ENCODE results near the gene TMEM208. TPM values are rescaled to one million over a fixed set of nuclear protein-coding genes. Genes with fewer than 3 reads are reported as not detected.

TMEM208 gene
- total RNA-seq, 1 experiment from 2014 or later, result 48.4 TPM

GRCh38 chr16:67263201-67263600, 36.3 kb downstream of the TMEM208 start:
- Mint-ChIP-seq H3K27me3 (ENCODE audit: low read depth) (no peaks in the 10 kb centered on the region; the same call in 1 of the 2 replicates), H3K27ac (no peak overlapping the region), H3K36me3 (no peaks in the 10 kb centered on the region), H3K4me1 (peaks cover 4% of the 10 kb centered on the region; the same call in 1 of the 2 replicates), H3K4me3 (no peak overlapping the region), H3K9me3 (no peaks in the 10 kb centered on the region)
- ATAC-seq, result no peak
- TF ChIP-seq SMAD4 (CRISPR knock-in tag; IDR thresholded peaks at IDR 0.05), result no peak
- ChIA-PET CTCF (interaction anchor here (0.8 to 5.3 kb wide), 6 partner anchors 22 to 165 kb away, joined by 3 to 34 read pairs (median 6); no protein-coding TSS in a partner anchor), POLR2A (no interaction called here)
- no peak for DNase-seq (ENCODE audit: low spot score)

GRCh38 chr16:67264277-67264676, 37.3 kb downstream of the TMEM208 start:
- TF ChIP-seq SMAD4 (CRISPR knock-in tag; IDR thresholded peaks at IDR 0.05) (no peak), CREM (CRISPR knock-in tag; IDR thresholded peaks at IDR 0.05) (no peak), SOX15 (CRISPR knock-in tag; IDR thresholded peaks at IDR 0.05) (no peak), ESRRA (CRISPR knock-in tag; IDR thresholded peaks at IDR 0.05; ENCODE audit: borderline replicate concordance) (no peak), NFYB (CRISPR knock-in tag; conservative IDR thresholded peaks at IDR 0.05; ENCODE audit: low read depth) (no peak), ZNF232 (CRISPR knock-in tag; IDR thresholded peaks at IDR 0.05) (no peak), JAZF1 (CRISPR knock-in tag; IDR thresholded peaks at IDR 0.05) (no peak), MAX (CRISPR knock-in tag; IDR thresholded peaks at IDR 0.05) (no peak), GRHL2 (CRISPR knock-in tag; IDR thresholded peaks at IDR 0.05; ENCODE audit: insufficient replicate concordance, severe bottlenecking) (no peak), ZNF671 (CRISPR knock-in tag; IDR thresholded peaks at IDR 0.05) (no peak), PRRX2 (CRISPR knock-in tag; IDR thresholded peaks at IDR 0.05) (no peak), CTCF (IDR thresholded peaks at IDR 0.05) (no peak), MXD4 (CRISPR knock-in tag; IDR thresholded peaks at IDR 0.05; ENCODE audit: borderline replicate concordance) (no peak), GTF2I (CRISPR knock-in tag; conservative IDR thresholded peaks at IDR 0.05) (no peak)
- TF ChIP-seq, protein P1, sequence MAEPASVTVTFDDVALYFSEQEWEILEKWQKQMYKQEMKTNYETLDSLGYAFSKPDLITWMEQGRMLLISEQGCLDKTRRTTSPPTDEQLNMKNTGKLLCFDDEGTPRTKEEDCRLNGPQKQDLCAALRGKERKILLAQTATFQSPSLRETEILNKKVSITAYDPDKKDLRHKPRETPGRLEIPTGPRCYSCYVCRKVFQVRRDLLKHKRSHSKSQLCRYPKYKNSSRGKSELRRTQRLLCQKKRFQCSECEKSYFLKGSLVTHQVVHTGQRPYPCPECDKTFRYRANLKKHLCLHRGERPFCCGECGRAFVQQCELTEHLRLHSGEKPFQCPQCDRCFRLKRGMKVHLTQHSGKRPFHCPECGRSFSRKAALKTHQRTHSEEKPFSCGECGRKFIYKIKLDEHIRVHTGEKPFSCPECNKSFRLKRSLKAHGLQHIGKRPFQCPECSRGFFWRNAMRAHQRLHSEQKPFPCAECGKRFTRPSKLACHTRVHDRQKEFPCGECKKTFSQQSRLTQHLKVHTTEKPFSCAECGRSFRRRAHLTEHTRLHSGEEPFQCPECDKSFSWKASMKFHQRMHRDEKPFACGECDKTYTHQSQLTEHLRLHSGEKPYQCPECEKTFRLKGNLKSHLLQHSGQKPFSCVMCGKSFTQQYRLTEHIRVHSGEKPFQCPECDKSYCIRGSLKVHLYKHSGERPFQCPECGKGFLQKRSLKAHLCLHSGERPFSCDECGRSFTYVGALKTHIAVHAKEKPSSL (CRISPR knock-in tag; conservative IDR thresholded peaks at IDR 0.05), result no peak
- TF ChIP-seq, protein P2, sequence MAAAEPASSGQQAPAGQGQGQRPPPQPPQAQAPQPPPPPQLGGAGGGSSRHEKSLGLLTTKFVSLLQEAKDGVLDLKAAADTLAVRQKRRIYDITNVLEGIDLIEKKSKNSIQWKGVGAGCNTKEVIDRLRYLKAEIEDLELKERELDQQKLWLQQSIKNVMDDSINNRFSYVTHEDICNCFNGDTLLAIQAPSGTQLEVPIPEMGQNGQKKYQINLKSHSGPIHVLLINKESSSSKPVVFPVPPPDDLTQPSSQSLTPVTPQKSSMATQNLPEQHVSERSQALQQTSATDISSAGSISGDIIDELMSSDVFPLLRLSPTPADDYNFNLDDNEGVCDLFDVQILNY (CRISPR knock-in tag; IDR thresholded peaks at IDR 0.05), result no peak
- TF ChIP-seq, protein P3, sequence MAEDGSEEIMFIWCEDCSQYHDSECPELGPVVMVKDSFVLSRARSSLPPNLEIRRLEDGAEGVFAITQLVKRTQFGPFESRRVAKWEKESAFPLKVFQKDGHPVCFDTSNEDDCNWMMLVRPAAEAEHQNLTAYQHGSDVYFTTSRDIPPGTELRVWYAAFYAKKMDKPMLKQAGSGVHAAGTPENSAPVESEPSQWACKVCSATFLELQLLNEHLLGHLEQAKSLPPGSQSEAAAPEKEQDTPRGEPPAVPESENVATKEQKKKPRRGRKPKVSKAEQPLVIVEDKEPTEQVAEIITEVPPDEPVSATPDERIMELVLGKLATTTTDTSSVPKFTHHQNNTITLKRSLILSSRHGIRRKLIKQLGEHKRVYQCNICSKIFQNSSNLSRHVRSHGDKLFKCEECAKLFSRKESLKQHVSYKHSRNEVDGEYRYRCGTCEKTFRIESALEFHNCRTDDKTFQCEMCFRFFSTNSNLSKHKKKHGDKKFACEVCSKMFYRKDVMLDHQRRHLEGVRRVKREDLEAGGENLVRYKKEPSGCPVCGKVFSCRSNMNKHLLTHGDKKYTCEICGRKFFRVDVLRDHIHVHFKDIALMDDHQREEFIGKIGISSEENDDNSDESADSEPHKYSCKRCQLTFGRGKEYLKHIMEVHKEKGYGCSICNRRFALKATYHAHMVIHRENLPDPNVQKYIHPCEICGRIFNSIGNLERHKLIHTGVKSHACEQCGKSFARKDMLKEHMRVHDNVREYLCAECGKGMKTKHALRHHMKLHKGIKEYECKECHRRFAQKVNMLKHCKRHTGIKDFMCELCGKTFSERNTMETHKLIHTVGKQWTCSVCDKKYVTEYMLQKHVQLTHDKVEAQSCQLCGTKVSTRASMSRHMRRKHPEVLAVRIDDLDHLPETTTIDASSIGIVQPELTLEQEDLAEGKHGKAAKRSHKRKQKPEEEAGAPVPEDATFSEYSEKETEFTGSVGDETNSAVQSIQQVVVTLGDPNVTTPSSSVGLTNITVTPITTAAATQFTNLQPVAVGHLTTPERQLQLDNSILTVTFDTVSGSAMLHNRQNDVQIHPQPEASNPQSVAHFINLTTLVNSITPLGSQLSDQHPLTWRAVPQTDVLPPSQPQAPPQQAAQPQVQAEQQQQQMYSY (CRISPR knock-in tag; IDR thresholded peaks at IDR 0.05), result no peak
- TF ChIP-seq, protein P4, sequence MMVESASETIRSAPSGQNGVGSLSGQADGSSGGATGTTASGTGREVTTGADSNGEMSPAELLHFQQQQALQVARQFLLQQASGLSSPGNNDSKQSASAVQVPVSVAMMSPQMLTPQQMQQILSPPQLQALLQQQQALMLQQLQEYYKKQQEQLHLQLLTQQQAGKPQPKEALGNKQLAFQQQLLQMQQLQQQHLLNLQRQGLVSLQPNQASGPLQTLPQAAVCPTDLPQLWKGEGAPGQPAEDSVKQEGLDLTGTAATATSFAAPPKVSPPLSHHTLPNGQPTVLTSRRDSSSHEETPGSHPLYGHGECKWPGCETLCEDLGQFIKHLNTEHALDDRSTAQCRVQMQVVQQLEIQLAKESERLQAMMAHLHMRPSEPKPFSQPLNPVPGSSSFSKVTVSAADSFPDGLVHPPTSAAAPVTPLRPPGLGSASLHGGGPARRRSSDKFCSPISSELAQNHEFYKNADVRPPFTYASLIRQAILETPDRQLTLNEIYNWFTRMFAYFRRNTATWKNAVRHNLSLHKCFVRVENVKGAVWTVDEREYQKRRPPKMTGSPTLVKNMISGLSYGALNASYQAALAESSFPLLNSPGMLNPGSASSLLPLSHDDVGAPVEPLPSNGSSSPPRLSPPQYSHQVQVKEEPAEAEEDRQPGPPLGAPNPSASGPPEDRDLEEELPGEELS (CRISPR knock-in tag; IDR thresholded peaks at IDR 0.05), result no peak
- TF ChIP-seq, protein P5, sequence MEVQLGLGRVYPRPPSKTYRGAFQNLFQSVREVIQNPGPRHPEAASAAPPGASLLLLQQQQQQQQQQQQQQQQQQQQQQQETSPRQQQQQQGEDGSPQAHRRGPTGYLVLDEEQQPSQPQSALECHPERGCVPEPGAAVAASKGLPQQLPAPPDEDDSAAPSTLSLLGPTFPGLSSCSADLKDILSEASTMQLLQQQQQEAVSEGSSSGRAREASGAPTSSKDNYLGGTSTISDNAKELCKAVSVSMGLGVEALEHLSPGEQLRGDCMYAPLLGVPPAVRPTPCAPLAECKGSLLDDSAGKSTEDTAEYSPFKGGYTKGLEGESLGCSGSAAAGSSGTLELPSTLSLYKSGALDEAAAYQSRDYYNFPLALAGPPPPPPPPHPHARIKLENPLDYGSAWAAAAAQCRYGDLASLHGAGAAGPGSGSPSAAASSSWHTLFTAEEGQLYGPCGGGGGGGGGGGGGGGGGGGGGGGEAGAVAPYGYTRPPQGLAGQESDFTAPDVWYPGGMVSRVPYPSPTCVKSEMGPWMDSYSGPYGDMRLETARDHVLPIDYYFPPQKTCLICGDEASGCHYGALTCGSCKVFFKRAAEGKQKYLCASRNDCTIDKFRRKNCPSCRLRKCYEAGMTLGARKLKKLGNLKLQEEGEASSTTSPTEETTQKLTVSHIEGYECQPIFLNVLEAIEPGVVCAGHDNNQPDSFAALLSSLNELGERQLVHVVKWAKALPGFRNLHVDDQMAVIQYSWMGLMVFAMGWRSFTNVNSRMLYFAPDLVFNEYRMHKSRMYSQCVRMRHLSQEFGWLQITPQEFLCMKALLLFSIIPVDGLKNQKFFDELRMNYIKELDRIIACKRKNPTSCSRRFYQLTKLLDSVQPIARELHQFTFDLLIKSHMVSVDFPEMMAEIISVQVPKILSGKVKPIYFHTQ (CRISPR knock-in tag; IDR thresholded peaks at IDR 0.05), result no peak
- DNase-seq (ENCODE audit: low spot score) (no peak), ATAC-seq (peak; percentile 67)
- POLR2A ChIA-PET, result interaction anchor here (1.1 kb wide), 1 partner anchor 18 kb away, joined by 4 read pairs; no protein-coding TSS in a partner anchor
- Mint-ChIP-seq H3K4me3 (no peak overlapping the region), H3K9me3 (no peaks in the 10 kb centered on the region), H3K4me1 (peaks cover 4% of the 10 kb centered on the region; the same call in 1 of the 2 replicates), H3K36me3 (no peaks in the 10 kb centered on the region), H3K27me3 (ENCODE audit: low read depth) (no peaks in the 10 kb centered on the region; the same call in 1 of the 2 replicates), H3K27ac (no peak overlapping the region)
- CTCF ChIA-PET, result interaction anchor here (0.7 to 5.3 kb wide), 24 partner anchors 9 to 288 kb away, joined by 3 to 34 read pairs (median 4); partner anchors contain the start of genes FHOD1, KCTD19, LRRC36 and NOL3

All from WTC11 (cell line).